Activated naive CD4-positive, alpha-beta T cell (primary cell): ENCODE measurements around the gene GTPBP1.

Experiments
- DNase-seq, 4 experiments: peaks; one replicate each; lab custom pipeline; 2025; lab: John Stamatoyannopoulos, UW

The GTPBP1 gene

GRCh38 chr22:38740116-38740723, 34.5 kb downstream of the GTPBP1 start:
- DNase-seq: no peak

GRCh38 chr22:38740754-38741153, 35.0 kb downstream of the GTPBP1 start:
- DNase-seq: no peak

- DNase-seq: no peak
Measured at GRCh38 chr22:38741166-38741565, 35.4 kb downstream of the GTPBP1 start.

- no peak for DNase-seq
Measured at GRCh38 chr22:38741576-38741975, 35.8 kb downstream of the GTPBP1 start.

GRCh38 chr22:38742176-38742942, 36.6 kb downstream of the GTPBP1 start:
- no peak for DNase-seq

- no peak for DNase-seq
Measured at GRCh38 chr22:38744981-38745380, 39.2 kb downstream of the GTPBP1 start.

GRCh38 chr22:38745676-38746460, 40.1 kb downstream of the GTPBP1 start:
- no peak for DNase-seq

- no peak for DNase-seq
Measured at GRCh38 chr22:38748487-38749136, 42.9 kb downstream of the GTPBP1 start.

- no peak for DNase-seq
Measured at GRCh38 chr22:38750104-38750503, 44.4 kb downstream of the GTPBP1 start.

- no peak for DNase-seq
Measured at GRCh38 chr22:38750638-38751037, 44.9 kb downstream of the GTPBP1 start.

- no peak for DNase-seq
Measured at GRCh38 chr22:38751066-38751421, 45.3 kb downstream of the GTPBP1 start.

GRCh38 chr22:38751422-38752346, 45.9 kb downstream of the GTPBP1 start:
- peak; percentile 18 to 66 (median 45) for DNase-seq

- no peak for DNase-seq
Measured at GRCh38 chr22:38753948-38754750, 48.4 kb downstream of the GTPBP1 start.

GRCh38 chr22:38754751-38755154, 49.0 kb downstream of the GTPBP1 start:
- no peak for DNase-seq

- DNase-seq: peak in 1 of 4 experiments; percentile 35
Measured at GRCh38 chr22:38755155-38755910, 49.6 kb downstream of the GTPBP1 start.

- DNase-seq: peak; percentile 71 to 93 (median 83)
Measured at GRCh38 chr22:38755911-38756532, 50.3 kb downstream of the GTPBP1 start, which contains the start of gene SUN2. Gene SUN2, minus strand, starts transcription at chr22:38755998. Its CDS starts 3,370 bp downstream, at chr22:38752628.

- DNase-seq: peak in 1 of 4 experiments; percentile 12
Measured at GRCh38 chr22:38756711-38757463, 51.1 kb downstream of the GTPBP1 start.

- DNase-seq: no peak
Measured at GRCh38 chr22:38757464-38757757, 51.7 kb downstream of the GTPBP1 start.
